WTC11 (cell line): ENCODE results near the gene CPNE4. TPM values are rescaled to one million over a fixed set of nuclear protein-coding genes. Genes with fewer than 3 reads are reported as not detected.

Experiments
- ATAC-seq: fragments of 200-7000 bp; cut with Tn5 transposase; 2 replicates; pipeline ENCODE4 v1.10.0; 2021; ENCODE audit warnings: mild to moderate bottlenecking, moderate library complexity
- CTCF ChIA-PET: fragments of 300-600 bp; sonication (Branson Sonifier 250); formaldehyde crosslinking; loops from one replicate; lab custom pipeline; 2021; ENCODE audit warnings: antibody characterized with exemption; lab: Charles Lee
- POLR2A ChIA-PET: fragments of 350-600 bp; sonication (Branson Sonifier 250); formaldehyde crosslinking; loops from one replicate; lab custom pipeline; 2021; ENCODE audit warnings: antibody characterized with exemption; lab: Charles Lee
- DNase-seq: peaks from one replicate; pipeline ENCODE4 v3.0.0; 2021; ENCODE audit warnings: low spot score
- H3K27ac Mint-ChIP-seq: 2 replicates; pipeline ENCODE4 v1.8.0; 2021; ENCODE audit warnings: mixed read lengths
- H3K27me3 Mint-ChIP-seq: 2 replicates; pipeline ENCODE4 v1.8.0; 2021; ENCODE audit warnings: low read depth, mild to moderate bottlenecking, moderate library complexity, mixed read lengths
- H3K36me3 Mint-ChIP-seq: 2 replicates; pipeline ENCODE4 v1.8.0; 2021; ENCODE audit warnings: mixed read lengths
- H3K4me1 Mint-ChIP-seq: 2 replicates; pipeline ENCODE4 v1.8.0; 2022; ENCODE audit warnings: mixed read lengths
- H3K4me3 Mint-ChIP-seq: 2 replicates; pipeline ENCODE4 v1.8.0; 2021; ENCODE audit warnings: mild to moderate bottlenecking, moderate library complexity, mixed read lengths
- H3K9me3 Mint-ChIP-seq: 2 replicates; pipeline ENCODE4 v1.8.0; 2021; ENCODE audit warnings: mixed read lengths
- AFF4 ChIP-seq: sonication (generic); formaldehyde crosslinking; IDR thresholded peaks from 2 replicates; pipeline ENCODE4 v1.8.1; 2023; ENCODE audit warnings: mild to moderate bottlenecking, missing genetic modification reagents, borderline replicate concordance
- AR ChIP-seq: fragments of 250-450 bp; sonication (Bioruptor Pico); IDR thresholded peaks from 2 replicates; pipeline ENCODE4 v1.9.0; 2021; ENCODE audit warnings: mild to moderate bottlenecking
- ATF6 ChIP-seq: sonication (generic); formaldehyde crosslinking; IDR thresholded peaks from 2 replicates; pipeline ENCODE4 v1.8.1; 2023; ENCODE audit warnings: mild to moderate bottlenecking, missing genetic modification reagents
- CREB1 ChIP-seq: sonication (generic); formaldehyde crosslinking; IDR thresholded peaks from 2 replicates; pipeline ENCODE4 v1.8.0; 2023; ENCODE audit warnings: mild to moderate bottlenecking, missing genetic modification reagents
- FOXK1 ChIP-seq: sonication (generic); formaldehyde crosslinking; IDR thresholded peaks from 2 replicates; pipeline ENCODE4 v1.8.0; 2022; ENCODE audit warnings: mild to moderate bottlenecking, moderate library complexity, missing genetic modification reagents
- MLX ChIP-seq: sonication (generic); formaldehyde crosslinking; IDR thresholded peaks from 2 replicates; pipeline ENCODE4 v1.8.1; 2023; ENCODE audit warnings: mild to moderate bottlenecking, missing genetic modification reagents, moderate library complexity
- MXD4 ChIP-seq: fragments of 250-450 bp; sonication (Bioruptor Pico); IDR thresholded peaks from 2 replicates; pipeline ENCODE4 v1.8.0; 2021; ENCODE audit warnings: mild to moderate bottlenecking, moderate library complexity, borderline replicate concordance
- OVOL2 ChIP-seq: fragments of 250-450 bp; sonication (Bioruptor Pico); IDR thresholded peaks from 2 replicates; pipeline ENCODE4 v1.9.0; 2021; ENCODE audit warnings: mild to moderate bottlenecking, borderline replicate concordance
- PRRX2 ChIP-seq: fragments of 250-450 bp; sonication (Bioruptor Pico); IDR thresholded peaks from 2 replicates; pipeline ENCODE4 v1.8.0; 2021; ENCODE audit warnings: mild to moderate bottlenecking
- TP53 ChIP-seq: sonication (generic); formaldehyde crosslinking; IDR thresholded peaks from 2 replicates; pipeline ENCODE4 v1.8.1; 2023; ENCODE audit warnings: mild to moderate bottlenecking, missing genetic modification reagents
- USF2 ChIP-seq: sonication (generic); formaldehyde crosslinking; IDR thresholded peaks from 2 replicates; pipeline ENCODE4 v1.8.1; 2023; ENCODE audit warnings: mild to moderate bottlenecking, missing genetic modification reagents, moderate library complexity
- ZBTB43 ChIP-seq: sonication (generic); formaldehyde crosslinking; IDR thresholded peaks from 2 replicates; pipeline ENCODE4 v1.8.1; 2023; ENCODE audit warnings: mild to moderate bottlenecking, missing genetic modification reagents
- ZNF232 ChIP-seq: sonication (generic); formaldehyde crosslinking; IDR thresholded peaks from 2 replicates; pipeline ENCODE4 v1.8.0; 2022; ENCODE audit warnings: mild to moderate bottlenecking, missing genetic modification reagents
- ZNF263 ChIP-seq: sonication (generic); formaldehyde crosslinking; IDR thresholded peaks from 2 replicates; pipeline ENCODE4 v1.8.1; 2022; ENCODE audit warnings: low read depth, mild to moderate bottlenecking, moderate library complexity, missing genetic modification reagents
- ZNF317 ChIP-seq: sonication (generic); formaldehyde crosslinking; IDR thresholded peaks from 2 replicates; pipeline ENCODE4 v1.8.1; 2023; ENCODE audit warnings: low read depth, mild to moderate bottlenecking, moderate library complexity, missing genetic modification reagents, borderline replicate concordance
- ZNF416 ChIP-seq: fragments of 250-450 bp; sonication (Bioruptor Pico); IDR thresholded peaks from 2 replicates; pipeline ENCODE4 v1.9.0; 2021; ENCODE audit warnings: mild to moderate bottlenecking, inconsistent platforms
- ZNF532 ChIP-seq: fragments of 250-450 bp; sonication (Bioruptor Pico); IDR thresholded peaks from 2 replicates; pipeline ENCODE4 v1.9.0; 2021; ENCODE audit warnings: mild to moderate bottlenecking, borderline replicate concordance
- total RNA-seq: library from RNA; stranded (reverse); gene quantifications from 3 replicates; pipeline ENCODE4 v1.2.3, GENCODE V29; 2021
- TF ChIP-seq, protein P1 (sequence below): fragments of 200-600 bp; IDR thresholded peaks from 2 replicates; pipeline ENCODE4 v1.8.0; 2022; ENCODE audit warnings: antibody characterized with exemption

CPNE4 gene
- total RNA-seq, 1 experiment from 2014 or later, result 2.4 TPM

GRCh38 chr3:132073771-132074170, 39.0 kb upstream of the CPNE4 start (continued):
- TF ChIP-seq AR (CRISPR knock-in tag), result no peak
- no peak for TF ChIP-seq AFF4 (CRISPR knock-in tag)
- TF ChIP-seq, protein P1, sequence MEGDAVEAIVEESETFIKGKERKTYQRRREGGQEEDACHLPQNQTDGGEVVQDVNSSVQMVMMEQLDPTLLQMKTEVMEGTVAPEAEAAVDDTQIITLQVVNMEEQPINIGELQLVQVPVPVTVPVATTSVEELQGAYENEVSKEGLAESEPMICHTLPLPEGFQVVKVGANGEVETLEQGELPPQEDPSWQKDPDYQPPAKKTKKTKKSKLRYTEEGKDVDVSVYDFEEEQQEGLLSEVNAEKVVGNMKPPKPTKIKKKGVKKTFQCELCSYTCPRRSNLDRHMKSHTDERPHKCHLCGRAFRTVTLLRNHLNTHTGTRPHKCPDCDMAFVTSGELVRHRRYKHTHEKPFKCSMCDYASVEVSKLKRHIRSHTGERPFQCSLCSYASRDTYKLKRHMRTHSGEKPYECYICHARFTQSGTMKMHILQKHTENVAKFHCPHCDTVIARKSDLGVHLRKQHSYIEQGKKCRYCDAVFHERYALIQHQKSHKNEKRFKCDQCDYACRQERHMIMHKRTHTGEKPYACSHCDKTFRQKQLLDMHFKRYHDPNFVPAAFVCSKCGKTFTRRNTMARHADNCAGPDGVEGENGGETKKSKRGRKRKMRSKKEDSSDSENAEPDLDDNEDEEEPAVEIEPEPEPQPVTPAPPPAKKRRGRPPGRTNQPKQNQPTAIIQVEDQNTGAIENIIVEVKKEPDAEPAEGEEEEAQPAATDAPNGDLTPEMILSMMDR, result no peak
- TF ChIP-seq OVOL2 (CRISPR knock-in tag), result no peak
- TF ChIP-seq USF2 (CRISPR knock-in tag), result no peak
- TF ChIP-seq FOXK1, result no peak
- no peak for TF ChIP-seq ZBTB43
- TF ChIP-seq CREB1 (CRISPR knock-in tag), result no peak

- H3K9me3 Mint-ChIP-seq, result no peaks in the 10 kb centered on the region
- POLR2A ChIA-PET, result interaction anchor here (0.5 kb wide), 1 partner anchor 799 kb away, joined by 4 read pairs; no protein-coding TSS in a partner anchor
- H3K4me1 Mint-ChIP-seq, result peaks cover 10% of the 10 kb centered on the region
- DNase-seq (no peak), ATAC-seq (peak; percentile 96)
- no peak overlapping the region for H3K4me3 Mint-ChIP-seq
- CTCF ChIA-PET, result interaction anchor here (0.7 to 1.2 kb wide), 2 partner anchors 33 to 90 kb away, joined by 3 read pairs; no protein-coding TSS in a partner anchor
- H3K36me3 Mint-ChIP-seq, result no peaks in the 10 kb centered on the region
- H3K27ac Mint-ChIP-seq, result no peak overlapping the region
- H3K27me3 Mint-ChIP-seq, result peaks cover 100% of the 10 kb centered on the region
- TF ChIP-seq ZNF532, result no peak
- TF ChIP-seq PRRX2 (CRISPR knock-in tag), result no peak
- TF ChIP-seq CREB1 (CRISPR knock-in tag), result no peak
- TF ChIP-seq FOXK1, result no peak
- no peak for TF ChIP-seq ATF6 (CRISPR knock-in tag)
- no peak for TF ChIP-seq ZNF317 (CRISPR knock-in tag)
- no peak for TF ChIP-seq TP53
- no peak for TF ChIP-seq MLX (CRISPR knock-in tag)
- TF ChIP-seq ZNF416 (CRISPR knock-in tag), result no peak
- no peak for TF ChIP-seq ZNF263 (CRISPR knock-in tag)
- no peak for TF ChIP-seq MXD4 (CRISPR knock-in tag)
- TF ChIP-seq ZNF232 (CRISPR knock-in tag), result no peak
Measured at GRCh38 chr3:132071043-132071442, 36.2 kb upstream of the CPNE4 start.
